G401.6 (cell line): ENCODE results near the gene ANAPC4.
A peak's percentile ranks its signal among the peaks of the same experiment; 100 is the strongest.
"Not testable (repeated sequence)": the region's sequence is repeated elsewhere in the genome, so short reads cannot be mapped to it uniquely, and the experiment has no call there.

Source experiments
- FAIRE-seq: peaks from 2 replicates; lab custom pipeline; 2012; peaks lifted over from hg19 to GRCh38; lab: Jason Lieb, UNC

Gene ANAPC4

GRCh38 chr4:25376754-25377571 lies at the start of gene ANAPC4:
Gene ANAPC4 (plus strand): TSS chr4:25377263. CDS start chr4:25377428, 165 bp downstream.
- FAIRE-seq: no peak

GRCh38 chr4:25328463-25328862 lies 48.6 kb upstream of the ANAPC4 start:
- FAIRE-seq: not testable (repeated sequence)

- FAIRE-seq: no peak
Observed at GRCh38 chr4:25330335-25330734, 46.7 kb upstream of the ANAPC4 start.

GRCh38 chr4:25330905-25331808 lies 45.9 kb upstream of the ANAPC4 start:
- FAIRE-seq: no peak

GRCh38 chr4:25343671-25344070 lies 33.4 kb upstream of the ANAPC4 start:
- no peak for FAIRE-seq

- no peak for FAIRE-seq
Observed at GRCh38 chr4:25345744-25346143, 31.3 kb upstream of the ANAPC4 start.

GRCh38 chr4:25346913-25347312 lies 30.1 kb upstream of the ANAPC4 start:
- no peak for FAIRE-seq

GRCh38 chr4:25347473-25347872 lies 29.6 kb upstream of the ANAPC4 start:
- FAIRE-seq: no peak

- FAIRE-seq: no peak
Observed at GRCh38 chr4:25347971-25348370, 29.1 kb upstream of the ANAPC4 start.

- FAIRE-seq: no peak
Observed at GRCh38 chr4:25350561-25350960, 26.5 kb upstream of the ANAPC4 start.

GRCh38 chr4:25351777-25352416 lies 25.2 kb upstream of the ANAPC4 start:
- FAIRE-seq: no peak

- no peak for FAIRE-seq
Observed at GRCh38 chr4:25356068-25356467, 21.0 kb upstream of the ANAPC4 start.

GRCh38 chr4:25358515-25359275 lies 18.4 kb upstream of the ANAPC4 start:
- no peak for FAIRE-seq

- no peak for FAIRE-seq
Observed at GRCh38 chr4:25361253-25361652, 15.8 kb upstream of the ANAPC4 start.

GRCh38 chr4:25367004-25367621 lies 9.9 kb upstream of the ANAPC4 start:
- peak; percentile 96 for FAIRE-seq

- no peak for FAIRE-seq
Observed at GRCh38 chr4:25367877-25368276, 9.2 kb upstream of the ANAPC4 start.

- no peak for FAIRE-seq
Observed at GRCh38 chr4:25368315-25368714, 8.7 kb upstream of the ANAPC4 start.

- FAIRE-seq: no peak
Observed at GRCh38 chr4:25370242-25370641, 6.8 kb upstream of the ANAPC4 start.

GRCh38 chr4:25372549-25372948 lies 4.5 kb upstream of the ANAPC4 start:
- not testable (repeated sequence) for FAIRE-seq

GRCh38 chr4:25377572-25378436 lies 741 bp downstream of the ANAPC4 start:
- no peak for FAIRE-seq

- no peak for FAIRE-seq
Observed at GRCh38 chr4:25378437-25378743, 1.3 kb downstream of the ANAPC4 start.
